CD4-positive, alpha-beta T cell treated with Interleukin-15 for 4 hours (primary cell): ENCODE results near the gene S100A6.
"Not testable (repeated sequence)": the region's sequence is repeated elsewhere in the genome, so short reads cannot be mapped to it uniquely, and the experiment has no call there.

ENCODE experiments used
- DNase-seq: peaks from one replicate; pipeline ENCODE4 v3.0.0-alpha.2; 2020; ENCODE audit warnings: low spot score

The S100A6 gene

GRCh38 chr1:153531638-153532037 is 4.2 kb downstream of the S100A6 start:
- no peak for DNase-seq

- DNase-seq, result no peak
Measured at GRCh38 chr1:153527683-153528040, 8.1 kb downstream of the S100A6 start.

- DNase-seq, result no peak
Measured at GRCh38 chr1:153527023-153527682, 8.6 kb downstream of the S100A6 start.

GRCh38 chr1:153526132-153526543 is 9.7 kb downstream of the S100A6 start:
- DNase-seq, result no peak

GRCh38 chr1:153525088-153525728 is 10.6 kb downstream of the S100A6 start:
- no peak for DNase-seq

- DNase-seq, result not testable (repeated sequence)
Measured at GRCh38 chr1:153522353-153523048, 13.3 kb downstream of the S100A6 start.

- DNase-seq, result not testable (repeated sequence)
Measured at GRCh38 chr1:153521808-153522207, 14.0 kb downstream of the S100A6 start.

GRCh38 chr1:153520818-153521476 is 14.8 kb downstream of the S100A6 start:
- DNase-seq, result no peak

- not testable (repeated sequence) for DNase-seq
Measured at GRCh38 chr1:153520137-153520691, 15.6 kb downstream of the S100A6 start.

GRCh38 chr1:153519242-153519641 is 16.5 kb downstream of the S100A6 start:
- no peak for DNase-seq

- DNase-seq, result no peak
Measured at GRCh38 chr1:153515504-153516394, 20.0 kb downstream of the S100A6 start.

GRCh38 chr1:153513666-153514065 is 22.1 kb downstream of the S100A6 start:
- no peak for DNase-seq

GRCh38 chr1:153513023-153513422 is 22.8 kb downstream of the S100A6 start:
- DNase-seq, result no peak

- DNase-seq, result peak; percentile 79
Measured at GRCh38 chr1:153510984-153511410, 24.8 kb downstream of the S100A6 start.

GRCh38 chr1:153509729-153510354 is 25.9 kb downstream of the S100A6 start:
- peak; percentile 71 for DNase-seq

GRCh38 chr1:153509036-153509435 is 26.8 kb downstream of the S100A6 start:
- DNase-seq, result no peak

- no peak for DNase-seq
Measured at GRCh38 chr1:153507926-153508583, 27.7 kb downstream of the S100A6 start.

- DNase-seq, result no peak
Measured at GRCh38 chr1:153506831-153507413, 28.9 kb downstream of the S100A6 start.

GRCh38 chr1:153506386-153506785 is 29.4 kb downstream of the S100A6 start:
- no peak for DNase-seq

GRCh38 chr1:153505576-153505975 is 30.2 kb downstream of the S100A6 start:
- DNase-seq, result no peak
